ENCODE results near the gene TALDO1.

GRCh38 chr11:722346-722811, 24.9 kb upstream of the TALDO1 start:
- TF ChIP-seq, protein P1, sequence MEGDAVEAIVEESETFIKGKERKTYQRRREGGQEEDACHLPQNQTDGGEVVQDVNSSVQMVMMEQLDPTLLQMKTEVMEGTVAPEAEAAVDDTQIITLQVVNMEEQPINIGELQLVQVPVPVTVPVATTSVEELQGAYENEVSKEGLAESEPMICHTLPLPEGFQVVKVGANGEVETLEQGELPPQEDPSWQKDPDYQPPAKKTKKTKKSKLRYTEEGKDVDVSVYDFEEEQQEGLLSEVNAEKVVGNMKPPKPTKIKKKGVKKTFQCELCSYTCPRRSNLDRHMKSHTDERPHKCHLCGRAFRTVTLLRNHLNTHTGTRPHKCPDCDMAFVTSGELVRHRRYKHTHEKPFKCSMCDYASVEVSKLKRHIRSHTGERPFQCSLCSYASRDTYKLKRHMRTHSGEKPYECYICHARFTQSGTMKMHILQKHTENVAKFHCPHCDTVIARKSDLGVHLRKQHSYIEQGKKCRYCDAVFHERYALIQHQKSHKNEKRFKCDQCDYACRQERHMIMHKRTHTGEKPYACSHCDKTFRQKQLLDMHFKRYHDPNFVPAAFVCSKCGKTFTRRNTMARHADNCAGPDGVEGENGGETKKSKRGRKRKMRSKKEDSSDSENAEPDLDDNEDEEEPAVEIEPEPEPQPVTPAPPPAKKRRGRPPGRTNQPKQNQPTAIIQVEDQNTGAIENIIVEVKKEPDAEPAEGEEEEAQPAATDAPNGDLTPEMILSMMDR (conservative IDR thresholded peaks at IDR 0.05), result no peak
- no peak for TF ChIP-seq EZH2 (IDR thresholded peaks at IDR 0.05; ENCODE audit: low read depth)

Measured in PC-9 (cell line).